SJCRH30 (cell line): ENCODE data around the gene KCP. TPM values are rescaled to one million over a fixed set of nuclear protein-coding genes. Genes with fewer than 3 reads are reported as not detected.
A peak's percentile ranks its signal among the peaks of the same experiment; 100 is the strongest.

Experiments
- DNase-seq, 2 experiments: peaks; one replicate each; pipeline ENCODE4 v3.0.0-alpha.2; 2015 to 2020
- H3K27ac ChIP-seq: fragments of 250-450 bp; sonication (Bioruptor Pico); 2 replicates; pipeline ENCODE4 v1.5.1; 2020; ENCODE audit warnings: mild to moderate bottlenecking, moderate library complexity
- H3K27me3 ChIP-seq: fragments of 250-450 bp; sonication (Bioruptor Pico); 2 replicates; pipeline ENCODE4 v1.5.1; 2020; ENCODE audit warnings: mild to moderate bottlenecking, moderate library complexity
- H3K36me3 ChIP-seq: fragments of 250-450 bp; sonication (Bioruptor Pico); 2 replicates; pipeline ENCODE4 v1.5.1; 2020; ENCODE audit warnings: mild to moderate bottlenecking, moderate library complexity
- H3K4me1 ChIP-seq: fragments of 250-450 bp; sonication (Bioruptor Pico); 2 replicates; pipeline ENCODE4 v1.5.1; 2020; ENCODE audit warnings: mild to moderate bottlenecking, moderate library complexity
- H3K4me3 ChIP-seq: fragments of 250-450 bp; sonication (Bioruptor Pico); 2 replicates; pipeline ENCODE4 v1.5.1; 2020; ENCODE audit warnings: mild to moderate bottlenecking, moderate library complexity
- H3K9me3 ChIP-seq: fragments of 250-450 bp; sonication (Bioruptor Pico); replicated peaks from 2 replicates; pipeline ENCODE4 v1.5.1; 2020; ENCODE audit warnings: mild to moderate bottlenecking, moderate library complexity
- total RNA-seq: library from RNA; depleted of rRNA; stranded (reverse); fragments of >200 nt; shearing (Covaris generic); gene quantifications from 2 replicates; pipeline ENCODE4 v1.2.3, GENCODE V29; 2014

Gene KCP
- total RNA-seq, 1 experiment from 2014 or later, result 0.20 TPM

GRCh38 chr7:128848289-128849155 is 62.0 kb downstream of the KCP start:
- DNase-seq, result no peak
- no peaks in the 10 kb centered on the region for H3K27me3 ChIP-seq
- peaks cover 94% of the 10 kb centered on the region for H3K36me3 ChIP-seq
- no peak overlapping the region for H3K4me3 ChIP-seq
- no peak overlapping the region for H3K27ac ChIP-seq
- H3K4me1 ChIP-seq, result no peaks in the 10 kb centered on the region
- no peaks in the 10 kb centered on the region for H3K9me3 ChIP-seq

GRCh38 chr7:128847721-128848211 is 62.7 kb downstream of the KCP start:
- H3K4me3 ChIP-seq, result no peak overlapping the region
- H3K4me1 ChIP-seq, result no peaks in the 10 kb centered on the region
- H3K9me3 ChIP-seq, result no peaks in the 10 kb centered on the region
- H3K27ac ChIP-seq, result no peak overlapping the region
- no peak for DNase-seq
- peaks cover 94% of the 10 kb centered on the region for H3K36me3 ChIP-seq
- H3K27me3 ChIP-seq, result no peaks in the 10 kb centered on the region

- Histone ChIP-seq H3K4me3 (no peak overlapping the region), H3K4me1 (no peaks in the 10 kb centered on the region)
Observed at GRCh38 chr7:128846781-128847444, 63.6 kb downstream of the KCP start.

GRCh38 chr7:128845987-128846386 is 64.5 kb downstream of the KCP start:
- no peak overlapping the region for H3K4me3 ChIP-seq
- H3K27ac ChIP-seq, result no peak overlapping the region
- H3K36me3 ChIP-seq, result peaks cover 94% of the 10 kb centered on the region

More at GRCh38 chr7:128846781-128847444, 63.6 kb downstream of the KCP start:
- H3K27ac ChIP-seq, result no peak overlapping the region
- H3K27me3 ChIP-seq, result no peaks in the 10 kb centered on the region
- peaks cover 94% of the 10 kb centered on the region for H3K36me3 ChIP-seq
- DNase-seq, result no peak
- no peaks in the 10 kb centered on the region for H3K9me3 ChIP-seq

GRCh38 chr7:128845475-128845874 is 65.0 kb downstream of the KCP start:
- no peak overlapping the region for H3K27ac ChIP-seq
- no peak for DNase-seq
- peaks cover 94% of the 10 kb centered on the region for H3K36me3 ChIP-seq
- no peaks in the 10 kb centered on the region for H3K9me3 ChIP-seq
- no peaks in the 10 kb centered on the region for H3K27me3 ChIP-seq
- H3K4me1 ChIP-seq, result no peaks in the 10 kb centered on the region
- H3K4me3 ChIP-seq, result no peak overlapping the region

More at GRCh38 chr7:128845987-128846386, 64.5 kb downstream of the KCP start:
- DNase-seq, result no peak
- H3K9me3 ChIP-seq, result no peaks in the 10 kb centered on the region
- no peaks in the 10 kb centered on the region for H3K4me1 ChIP-seq
- no peaks in the 10 kb centered on the region for H3K27me3 ChIP-seq

GRCh38 chr7:128844777-128845311 is 65.7 kb downstream of the KCP start:
- Histone ChIP-seq H3K9me3 (no peaks in the 10 kb centered on the region), H3K4me1 (no peaks in the 10 kb centered on the region), H3K27me3 (no peaks in the 10 kb centered on the region), H3K4me3 (no peak overlapping the region), H3K27ac (no peak overlapping the region), H3K36me3 (peaks cover 94% of the 10 kb centered on the region)
- DNase-seq, result no peak

- Histone ChIP-seq H3K4me3 (no peak overlapping the region), H3K9me3 (no peaks in the 10 kb centered on the region), H3K36me3 (peaks cover 93% of the 10 kb centered on the region), H3K4me1 (no peaks in the 10 kb centered on the region), H3K27ac (no peak overlapping the region), H3K27me3 (no peaks in the 10 kb centered on the region)
- no peak for DNase-seq
Observed at GRCh38 chr7:128843938-128844621, 66.4 kb downstream of the KCP start.

- Histone ChIP-seq H3K36me3 (peaks cover 94% of the 10 kb centered on the region), H3K4me3 (no peak overlapping the region), H3K27ac (no peak overlapping the region), H3K4me1 (no peaks in the 10 kb centered on the region), H3K9me3 (no peaks in the 10 kb centered on the region), H3K27me3 (no peaks in the 10 kb centered on the region)
- DNase-seq, result no peak
Observed at GRCh38 chr7:128842674-128843641, 67.6 kb downstream of the KCP start.

- Histone ChIP-seq H3K27ac (no peak overlapping the region), H3K9me3 (no peaks in the 10 kb centered on the region), H3K4me1 (no peaks in the 10 kb centered on the region), H3K36me3 (peaks cover 94% of the 10 kb centered on the region), H3K27me3 (no peaks in the 10 kb centered on the region), H3K4me3 (no peak overlapping the region)
- DNase-seq, result peak; percentile 38 to 59
Observed at GRCh38 chr7:128841921-128842673, 68.4 kb downstream of the KCP start.

GRCh38 chr7:128841171-128841690 is 69.3 kb downstream of the KCP start:
- no peak for DNase-seq
- Histone ChIP-seq H3K36me3 (peaks cover 94% of the 10 kb centered on the region), H3K4me1 (peaks cover 6% of the 10 kb centered on the region), H3K27ac (no peak overlapping the region), H3K27me3 (no peaks in the 10 kb centered on the region), H3K9me3 (no peaks in the 10 kb centered on the region), H3K4me3 (no peak overlapping the region)

GRCh38 chr7:128840326-128841170 is 70.0 kb downstream of the KCP start:
- H3K4me1 ChIP-seq, result peaks cover 13% of the 10 kb centered on the region
- H3K36me3 ChIP-seq, result peaks cover 95% of the 10 kb centered on the region
- H3K4me3 ChIP-seq, result no peak overlapping the region
- H3K9me3 ChIP-seq, result no peaks in the 10 kb centered on the region
- H3K27ac ChIP-seq, result no peak overlapping the region
- H3K27me3 ChIP-seq, result no peaks in the 10 kb centered on the region
- DNase-seq, result no peak

- peaks cover 20% of the 10 kb centered on the region for H3K4me1 ChIP-seq
- peaks cover 94% of the 10 kb centered on the region for H3K36me3 ChIP-seq
- H3K27ac ChIP-seq, result no peak overlapping the region
- DNase-seq, result no peak
- no peak overlapping the region for H3K4me3 ChIP-seq
- H3K9me3 ChIP-seq, result no peaks in the 10 kb centered on the region
- no peaks in the 10 kb centered on the region for H3K27me3 ChIP-seq
Observed at GRCh38 chr7:128839751-128840177, 70.7 kb downstream of the KCP start.
